Activated naive CD4-positive, alpha-beta T cell treated with anti-CD3 and anti-CD28 coated beads, Interleukin-2, amount 50 U/mL, for 72 hours (primary cell): ENCODE results near the gene GDI2. TPM values are rescaled to one million over a fixed set of nuclear protein-coding genes. Genes with fewer than 3 reads are reported as not detected.
"Not testable (repeated sequence)": the region's sequence is repeated elsewhere in the genome, so short reads cannot be mapped to it uniquely, and the experiment has no call there.

Experiments used
- ATAC-seq, 2 donors: fragments of 150-1000 bp; cut with Tn5 transposase; 2 replicates each; pipeline ENCODE4 v1.10.0; 2021; ENCODE audit warnings: mild to moderate bottlenecking in 2 of 2, moderate library complexity in 2 of 2
- DNase-seq, 2 donors: peaks; one replicate each; pipeline ENCODE4 v3.0.0; 2021 to 2022; ENCODE audit warnings: low spot score in 2 of 2
- H3K27ac Mint-ChIP-seq, 2 donors: one replicate each; pipeline ENCODE4 v1.8.0; 2022; ENCODE audit warnings: mild to moderate bottlenecking in 2 of 2, mixed read lengths in 2 of 2
- H3K36me3 Mint-ChIP-seq, 2 donors: one replicate each; pipeline ENCODE4 v1.8.0; 2022; ENCODE audit warnings: mixed read lengths in 2 of 2
- H3K9me3 Mint-ChIP-seq, 2 donors: one replicate each; pipeline ENCODE4 v1.8.0; 2022; ENCODE audit warnings: mixed read lengths in 2 of 2
- total RNA-seq, 2 donors: library from RNA; stranded (reverse); gene quantifications; one replicate each; pipeline ENCODE4 v1.2.3, GENCODE V29; 2022

GDI2 gene
- total RNA-seq, 2 donors from 2014 or later, result 234 to 281 TPM

DNA sequence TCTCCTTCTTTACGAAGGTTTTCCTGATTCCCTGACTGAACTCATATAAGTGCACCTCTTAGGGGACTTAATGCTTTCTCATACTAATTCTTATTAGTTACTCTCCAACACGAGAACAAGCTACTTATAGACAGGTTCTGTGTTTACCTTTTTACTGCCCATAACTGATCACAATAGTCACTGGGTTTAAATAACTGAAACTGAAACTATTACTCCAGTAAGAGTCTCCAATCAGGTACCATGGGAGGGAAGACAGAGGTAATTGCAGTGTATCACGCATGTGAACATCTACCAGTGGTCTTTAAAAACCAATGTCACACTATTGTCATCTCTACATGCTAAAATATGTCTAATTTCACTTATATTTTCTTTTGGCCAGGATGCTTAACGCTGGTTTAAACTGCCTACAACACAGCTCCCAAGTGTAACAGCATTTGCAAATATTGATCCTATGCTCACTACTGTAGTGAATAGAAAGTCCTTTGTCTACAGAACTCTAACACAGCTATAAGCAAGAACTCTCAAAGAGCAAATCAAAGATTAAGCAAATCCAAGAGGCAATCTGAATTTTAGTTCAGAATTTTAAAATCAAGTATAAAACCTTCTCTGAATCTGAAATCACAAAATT, 3.6 kb downstream of the GDI2 start:
- Mint-ChIP-seq H3K36me3 (peaks cover 20 to 42% of the 10 kb centered on the region in 2 donors), H3K9me3 (no peaks in the 10 kb centered on the region), H3K27ac (peak overlapping the region in 1 of 2 donors; percentile 23)
- no peak for DNase-seq
- no peak for ATAC-seq

DNA sequence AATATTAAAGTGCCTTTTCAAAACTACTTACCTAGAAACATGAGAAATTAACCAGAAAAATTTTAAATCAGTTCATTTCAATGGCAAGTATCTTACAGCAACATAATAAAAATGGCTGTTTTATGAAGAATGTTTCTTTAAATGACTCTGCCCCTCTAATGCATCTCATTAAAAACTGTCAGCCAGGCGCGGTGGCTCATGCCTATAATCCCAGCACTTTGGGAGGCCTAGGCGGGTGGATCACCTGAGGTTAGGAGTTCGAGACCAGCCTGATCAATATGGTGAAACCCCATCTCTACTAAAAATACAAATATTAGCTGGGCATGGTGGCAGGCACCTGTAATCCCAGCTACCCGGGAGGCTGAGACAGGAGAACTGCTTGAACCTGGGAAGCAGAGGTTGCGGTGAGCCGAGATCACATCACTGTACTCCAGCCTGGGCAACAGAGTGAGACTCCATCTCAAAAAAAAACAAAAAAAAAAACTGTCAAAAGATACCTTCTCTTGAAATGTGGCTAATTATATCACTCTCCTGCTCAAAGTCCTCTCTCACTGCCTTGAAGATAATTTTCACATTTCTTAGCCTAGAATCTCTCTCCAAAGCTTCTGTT, 4.3 kb downstream of the GDI2 start:
- DNase-seq, H3K9me3 Mint-ChIP-seq, ATAC-seq: not testable (repeated sequence)
- Mint-ChIP-seq H3K36me3 (peaks cover 14 to 45% of the 10 kb centered on the region in 2 donors), H3K27ac (peak overlapping the region in 1 of 2 donors; percentile 84)

DNA sequence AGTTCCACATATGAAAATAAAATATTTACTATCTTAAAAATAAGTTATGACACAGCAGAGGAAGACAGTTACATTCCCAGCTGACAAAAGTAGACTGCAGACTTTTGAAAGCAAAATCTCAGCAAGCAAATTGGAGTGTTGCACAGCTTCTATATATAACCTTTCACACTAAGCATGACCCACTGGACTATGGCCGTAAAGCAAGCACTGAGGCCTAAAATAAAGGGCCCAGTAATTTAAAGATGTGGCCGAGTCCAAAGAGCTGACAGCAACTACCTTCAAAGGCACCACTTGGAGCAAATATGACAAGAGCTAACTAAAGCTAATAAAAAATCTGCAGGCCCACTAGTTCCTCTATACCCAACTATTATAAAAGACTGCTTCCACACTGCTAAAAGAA, 6.5 kb downstream of the GDI2 start:
- no peaks in the 10 kb centered on the region for H3K9me3 Mint-ChIP-seq
- no peak overlapping the region for H3K27ac Mint-ChIP-seq
- DNase-seq (no peak), ATAC-seq (no peak)
- peaks cover 7 to 38% of the 10 kb centered on the region in 2 donors for H3K36me3 Mint-ChIP-seq

DNA sequence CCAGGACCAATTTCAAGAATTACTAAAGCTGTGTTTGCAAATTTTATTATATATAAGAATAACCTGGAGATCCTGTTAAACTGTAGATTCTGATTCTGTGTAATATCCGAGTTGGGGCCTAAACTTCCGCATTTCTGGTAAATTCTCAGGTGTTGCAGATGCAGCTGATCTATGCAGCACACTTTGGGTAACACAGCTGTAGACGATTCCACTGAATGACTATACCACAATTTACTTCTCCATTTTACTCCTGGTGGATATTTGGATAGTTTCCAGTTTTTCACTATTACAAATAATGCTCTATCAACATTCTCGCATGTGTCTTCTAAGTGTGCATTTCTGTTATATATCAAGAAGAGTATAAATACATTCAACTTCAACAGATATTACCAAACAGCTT, 7.5 kb downstream of the GDI2 start:
- Mint-ChIP-seq H3K9me3 (no peaks in the 10 kb centered on the region), H3K36me3 (peaks cover 7 to 38% of the 10 kb centered on the region in 2 donors), H3K27ac (no peak overlapping the region)
- no peak for DNase-seq
- ATAC-seq, result no peak

DNA sequence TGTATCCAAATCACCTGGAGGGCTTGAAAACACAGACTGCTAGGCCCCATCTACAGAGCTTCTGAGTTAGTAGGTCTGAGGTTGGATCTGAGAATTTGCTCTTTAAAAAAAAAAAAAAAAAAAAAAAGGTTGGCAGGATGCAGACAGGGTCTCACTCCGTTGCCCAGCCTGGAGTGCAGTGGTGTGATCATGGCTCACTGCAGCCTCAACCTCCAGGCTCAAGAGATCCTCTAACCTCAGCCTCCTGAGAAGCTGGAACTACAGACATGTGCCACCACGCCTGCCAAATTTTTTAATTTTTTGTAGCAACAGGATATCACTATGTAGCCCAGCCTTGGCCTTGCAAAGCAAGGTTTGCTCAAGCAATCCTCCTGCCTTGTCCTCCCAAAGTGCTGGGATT, 8.0 kb downstream of the GDI2 start:
- Mint-ChIP-seq H3K27ac (no peak overlapping the region), H3K36me3 (peaks cover 7 to 43% of the 10 kb centered on the region in 2 donors), H3K9me3 (no peaks in the 10 kb centered on the region)
- DNase-seq (no peak), ATAC-seq (no peak)

DNA sequence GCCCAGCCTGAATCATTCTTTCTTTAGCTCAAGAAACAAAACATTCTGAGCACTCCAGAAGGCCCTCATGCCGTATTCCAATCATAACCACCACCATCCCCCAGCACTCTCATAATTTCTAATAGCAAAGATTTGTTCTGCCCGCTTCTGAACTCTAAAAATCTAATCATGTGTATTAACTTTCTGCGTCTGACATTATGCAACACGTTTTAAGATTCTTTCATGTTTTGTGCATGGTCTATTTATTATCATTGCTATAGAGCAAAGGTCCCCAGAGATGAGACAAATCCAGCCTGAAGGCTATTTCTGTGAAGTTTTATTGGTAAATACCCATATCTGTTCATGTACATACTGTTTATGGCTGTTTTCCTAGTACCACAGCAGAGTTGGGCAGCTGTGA, 8.8 kb downstream of the GDI2 start:
- DNase-seq (no peak), ATAC-seq (no peak)
- Mint-ChIP-seq H3K9me3 (no peaks in the 10 kb centered on the region), H3K36me3 (peaks cover 4 to 47% of the 10 kb centered on the region in 2 donors), H3K27ac (peak overlapping the region in 1 of 2 donors; percentile 31)

DNA sequence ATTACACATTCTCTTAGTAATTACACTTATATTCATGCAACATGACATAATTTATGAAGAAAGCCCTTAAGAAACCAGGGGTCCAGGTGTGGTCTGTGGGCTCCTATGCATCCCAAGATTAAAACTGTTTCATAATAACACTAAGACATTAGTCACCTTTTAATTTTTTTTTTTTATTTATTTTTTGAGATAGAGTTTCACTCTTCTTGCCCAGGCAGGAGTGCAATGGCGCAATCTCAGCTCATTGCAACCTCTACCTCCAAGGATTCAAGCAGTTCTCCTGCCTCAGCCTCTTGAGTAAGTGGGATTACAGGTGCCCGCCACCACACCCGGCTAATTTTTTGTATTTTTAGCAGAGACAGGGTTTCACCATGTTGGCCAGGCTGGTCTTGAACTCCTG, 12.5 kb downstream of the GDI2 start:
- no peak for ATAC-seq
- Mint-ChIP-seq H3K27ac (no peak overlapping the region), H3K9me3 (no peaks in the 10 kb centered on the region), H3K36me3 (peaks cover 0 to 36% of the 10 kb centered on the region in 2 donors)
- no peak for DNase-seq

DNA sequence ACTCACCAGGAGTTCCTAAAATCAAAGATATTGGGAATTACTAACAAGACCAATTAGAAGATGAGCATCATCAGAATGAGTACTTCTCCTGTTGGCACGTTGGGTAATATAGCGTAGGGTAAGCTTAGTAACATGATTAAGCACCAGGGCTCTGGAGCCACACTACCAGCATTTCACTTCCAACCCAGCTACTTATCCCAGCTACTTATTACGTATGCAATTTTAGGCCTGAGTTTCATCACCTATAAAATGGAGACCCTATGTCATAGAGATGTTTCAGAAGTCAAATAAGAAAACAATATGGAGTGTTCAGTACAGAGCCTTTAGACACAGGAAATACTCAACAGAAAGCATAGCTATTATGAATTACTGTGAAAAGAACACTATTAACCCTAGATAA, 19.0 kb downstream of the GDI2 start:
- no peak for DNase-seq
- H3K36me3 Mint-ChIP-seq, result peaks cover 5 to 19% of the 10 kb centered on the region in 2 donors
- no peaks in the 10 kb centered on the region for H3K9me3 Mint-ChIP-seq
- ATAC-seq, result no peak
- H3K27ac Mint-ChIP-seq, result peak overlapping the region in 1 of 2 donors; percentile 57

DNA sequence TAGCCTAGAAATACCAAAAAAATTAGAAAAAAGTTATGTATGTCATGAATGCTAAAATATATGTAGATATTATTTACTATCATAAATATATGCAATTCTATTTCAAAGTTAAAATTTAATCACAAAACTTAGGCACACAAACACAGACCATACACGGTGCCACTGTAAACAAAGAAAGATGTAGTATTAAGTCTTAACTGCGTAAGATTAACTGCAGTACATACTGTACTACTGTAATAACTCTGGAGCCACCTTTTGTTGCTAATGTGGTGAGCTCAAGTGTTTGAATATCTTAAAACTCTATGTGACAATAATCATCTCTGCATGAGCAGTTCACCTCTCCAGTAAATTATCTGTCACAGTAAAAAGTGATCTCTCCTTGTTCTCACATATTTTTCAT, 23.6 kb downstream of the GDI2 start:
- peak overlapping the region in 1 of 2 donors; percentile 68 for H3K27ac Mint-ChIP-seq

DNA sequence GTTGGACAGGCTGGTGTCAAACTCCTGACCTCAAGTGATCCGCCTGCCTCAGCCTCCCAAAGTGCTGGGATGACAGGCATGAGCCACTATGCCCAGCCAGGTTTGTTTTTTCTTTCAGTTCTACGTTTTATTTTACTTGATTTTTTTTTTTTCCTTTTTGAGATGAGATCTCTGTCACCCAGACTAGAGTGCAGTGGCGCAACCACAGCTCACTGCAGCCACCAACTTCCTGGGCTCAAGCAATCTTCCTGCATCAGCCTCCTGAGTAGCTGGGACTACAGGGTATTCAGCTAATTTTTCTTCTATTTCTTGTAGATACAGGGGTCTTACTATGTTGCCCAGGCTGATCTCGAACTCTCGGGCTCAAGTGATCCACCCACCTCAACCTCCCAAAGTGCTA, 24.3 kb downstream of the GDI2 start:
- H3K9me3 Mint-ChIP-seq, result peaks cover 4 to 13% of the 10 kb centered on the region in 2 donors
- peak overlapping the region; percentile 24 to 50 for H3K27ac Mint-ChIP-seq
- no peak for ATAC-seq
- no peak for DNase-seq
- peaks cover 44 to 52% of the 10 kb centered on the region in 2 donors for H3K36me3 Mint-ChIP-seq

More for the DNA sequence above, 23.6 kb downstream of the GDI2 start:
- no peak for ATAC-seq
- peaks cover 37 to 46% of the 10 kb centered on the region in 2 donors for H3K36me3 Mint-ChIP-seq
- peaks cover 1 to 7% of the 10 kb centered on the region in 2 donors for H3K9me3 Mint-ChIP-seq
- DNase-seq, result no peak

DNA sequence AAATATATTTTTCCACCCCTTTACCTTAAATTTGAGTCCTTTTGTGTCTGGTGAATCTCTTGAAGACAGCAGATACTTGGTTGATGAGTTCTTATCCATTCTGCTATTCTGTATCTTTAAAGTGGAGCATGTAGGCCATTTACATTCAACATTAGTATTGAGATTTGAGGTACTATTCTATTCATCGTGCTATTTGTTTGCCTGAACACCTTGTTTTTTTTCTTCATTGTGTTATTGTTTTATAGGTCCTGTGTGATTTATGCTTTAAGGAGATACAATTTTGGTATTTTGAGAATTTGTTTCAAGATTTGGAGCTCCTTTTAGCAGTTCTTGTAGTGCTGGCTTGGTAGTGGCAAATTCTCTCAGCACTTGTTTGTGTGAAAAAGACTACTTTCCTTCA, 29.9 kb downstream of the GDI2 start:
- ATAC-seq (no peak), DNase-seq (no peak)
- H3K27ac Mint-ChIP-seq, result no peak overlapping the region
- H3K36me3 Mint-ChIP-seq, result peaks cover 48 to 87% of the 10 kb centered on the region in 2 donors
- H3K9me3 Mint-ChIP-seq, result peaks cover 4 to 13% of the 10 kb centered on the region in 2 donors

DNA sequence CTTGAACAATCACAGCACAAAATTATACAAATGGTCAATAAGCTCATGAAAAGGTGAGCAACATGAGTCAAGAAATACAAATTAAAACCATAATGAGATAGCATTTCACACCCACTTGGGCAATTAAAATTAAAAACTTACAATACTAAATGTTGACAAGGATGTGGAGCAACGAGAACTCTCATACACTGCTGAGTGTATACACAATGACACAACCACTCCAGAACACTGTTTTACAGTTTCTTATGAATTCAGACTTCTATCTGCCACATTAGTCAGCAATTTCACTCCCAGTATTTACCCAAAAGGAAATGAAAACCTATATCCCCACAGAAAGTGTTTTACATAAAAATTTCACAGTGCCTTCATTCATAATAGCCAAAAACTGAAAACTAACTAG, 31.1 kb downstream of the GDI2 start:
- ATAC-seq (peak in 1 of 2 donors; percentile 37), DNase-seq (no peak)
- Mint-ChIP-seq H3K9me3 (peaks cover 4 to 13% of the 10 kb centered on the region in 2 donors), H3K27ac (peak overlapping the region in 1 of 2 donors; percentile 70), H3K36me3 (peaks cover 41 to 89% of the 10 kb centered on the region in 2 donors)

DNA sequence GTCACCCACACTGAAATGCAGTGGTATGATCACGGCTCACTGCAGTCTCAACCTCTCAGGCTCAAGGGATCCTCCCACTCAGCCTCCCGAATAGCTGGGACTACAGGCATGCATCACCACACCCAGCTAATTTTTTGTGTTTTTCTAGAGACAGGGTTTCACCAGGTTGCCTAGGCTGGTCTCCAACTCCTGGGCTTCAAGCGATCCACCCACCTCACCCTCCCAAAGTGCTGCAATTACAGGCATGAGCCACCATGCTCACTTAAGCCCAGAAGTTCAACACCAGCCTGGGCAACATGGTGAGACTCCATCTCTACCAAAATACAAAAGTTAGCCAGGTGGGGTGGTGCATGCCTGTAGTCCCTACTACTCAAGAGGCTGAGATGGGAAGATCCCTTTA, 33.5 kb downstream of the GDI2 start:
- no peak overlapping the region for H3K27ac Mint-ChIP-seq
- ATAC-seq (no peak), DNase-seq (no peak)
- H3K9me3 Mint-ChIP-seq, result peaks cover 4 to 7% of the 10 kb centered on the region in 2 donors
- H3K36me3 Mint-ChIP-seq, result peaks cover 29 to 72% of the 10 kb centered on the region in 2 donors

DNA sequence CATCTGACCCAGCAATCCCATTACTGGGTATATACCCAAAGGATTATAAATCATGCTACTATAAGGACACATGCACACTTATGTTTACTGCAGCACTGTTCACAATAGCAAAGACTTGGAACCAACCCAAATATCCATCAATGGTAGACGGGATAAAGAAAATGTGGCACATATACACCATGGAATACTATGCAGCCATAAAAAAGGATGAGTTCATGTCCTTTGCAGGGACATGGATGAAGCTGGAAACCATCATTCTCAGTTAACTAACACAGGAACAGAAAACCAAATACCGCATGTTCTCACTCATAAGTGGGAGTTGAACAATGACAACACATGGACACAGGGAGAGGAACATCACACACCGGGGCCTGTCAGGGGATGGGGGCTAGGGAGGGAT, 35.5 kb downstream of the GDI2 start:
- H3K27ac Mint-ChIP-seq, ATAC-seq, DNase-seq, H3K9me3 Mint-ChIP-seq: not testable (repeated sequence)
- H3K36me3 Mint-ChIP-seq, result peaks cover 14 to 57% of the 10 kb centered on the region in 2 donors

DNA sequence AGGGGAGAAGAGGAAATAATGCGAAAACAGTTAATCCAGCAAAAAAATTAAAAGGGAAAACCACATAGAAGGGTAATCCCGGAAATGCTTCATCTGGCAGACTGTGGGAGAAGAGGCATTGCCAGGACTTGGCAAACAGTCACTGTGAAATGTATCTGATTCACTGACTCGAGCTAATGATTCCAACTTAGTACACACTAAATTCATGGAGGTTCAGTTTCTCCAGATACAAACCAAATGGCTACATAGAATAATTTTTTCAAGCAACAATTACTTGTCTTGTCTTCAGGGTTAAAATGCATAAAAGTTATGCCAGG, 36.4 kb downstream of the GDI2 start:
- Mint-ChIP-seq H3K9me3 (no peaks in the 10 kb centered on the region), H3K36me3 (peaks cover 10 to 56% of the 10 kb centered on the region in 2 donors), H3K27ac (no peak overlapping the region)
- DNase-seq, result no peak
- ATAC-seq, result no peak

DNA sequence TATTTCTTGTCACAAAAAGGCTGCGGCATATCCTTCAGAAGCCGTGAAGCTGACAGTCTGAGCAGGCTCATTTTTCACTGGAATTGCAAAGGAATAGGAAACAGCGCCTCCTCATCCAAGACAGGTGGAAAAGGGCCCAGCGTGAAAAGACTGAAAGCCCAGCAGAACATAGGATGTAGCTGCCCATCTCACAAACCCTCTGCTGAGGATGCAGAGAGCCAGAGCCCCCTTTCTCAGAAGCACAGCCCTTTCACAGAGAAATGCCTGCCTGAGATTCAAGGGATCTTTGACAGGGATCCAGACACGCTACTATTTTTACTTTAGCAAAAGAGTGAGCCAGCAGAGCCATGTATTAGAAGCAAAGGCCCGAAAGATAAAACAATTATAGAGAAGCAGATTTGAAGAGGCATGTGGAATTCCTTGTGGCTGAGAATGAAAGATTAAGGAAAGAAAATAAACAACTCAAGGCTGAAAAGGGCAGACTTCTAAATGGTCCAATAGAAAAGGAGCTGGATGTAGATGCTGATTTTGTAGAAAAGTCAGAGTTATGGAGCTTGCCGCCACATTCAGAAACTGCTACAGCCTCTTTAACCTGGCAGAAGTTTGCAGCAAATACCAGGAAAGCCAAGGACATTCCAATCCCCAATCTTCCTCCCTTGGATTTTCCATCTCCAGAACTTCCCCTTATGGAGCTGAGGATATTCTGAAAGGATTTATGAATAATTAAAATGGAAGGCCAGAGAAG, 36.9 kb downstream of the GDI2 start:
- Mint-ChIP-seq H3K27ac (peak overlapping the region; percentile 74 to 87), H3K36me3 (peaks cover 10 to 60% of the 10 kb centered on the region in 2 donors), H3K9me3 (no peaks in the 10 kb centered on the region)
- DNase-seq (no peak), ATAC-seq (peak in 1 of 2 donors; percentile 8)

DNA sequence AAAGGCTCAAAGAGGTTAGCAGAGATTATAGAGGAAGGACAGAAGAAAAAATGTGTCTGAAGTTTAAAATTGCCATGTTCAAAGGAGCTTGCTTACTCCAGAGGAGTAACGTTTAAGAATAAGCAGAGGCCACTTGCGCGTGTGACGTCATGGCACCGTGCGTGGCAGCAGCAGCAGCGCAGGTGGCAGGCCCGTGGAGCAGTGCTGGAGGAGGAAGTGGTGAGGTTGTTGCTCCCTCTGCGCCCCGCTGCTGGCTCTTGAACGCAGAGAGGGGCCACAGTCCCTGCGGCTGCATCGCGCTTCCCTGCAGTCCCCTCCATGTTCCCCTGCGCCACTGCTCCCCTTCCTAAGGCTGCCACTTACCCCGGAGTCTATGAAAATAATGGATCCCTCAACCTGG, 37.5 kb downstream of the GDI2 start:
- Mint-ChIP-seq H3K36me3 (peaks cover 10 to 55% of the 10 kb centered on the region in 2 donors), H3K9me3 (no peaks in the 10 kb centered on the region), H3K27ac (peak overlapping the region; percentile 74 to 87)
- DNase-seq (peak in 1 of 2 donors; percentile 72), ATAC-seq (peak; percentile 97 to 98)
